Astrocyte (in vitro differentiated cells and primary cell): ENCODE measurements around the gene GIT1.

ENCODE experiments used
- CTCF ChIP-seq: IDR thresholded peaks from 2 replicates; pipeline ENCODE4 v1.5.1; 2011; ENCODE audit warnings: low read depth, mild to moderate bottlenecking, inconsistent platforms, low read length, moderate library complexity; ENCODE audit not compliant: insufficient read depth
- EZH2 ChIP-seq: IDR thresholded peaks from 2 replicates; pipeline ENCODE4 v1.6.1; 2012; ENCODE audit warnings: mild to moderate bottlenecking, low read length, inconsistent platforms; ENCODE audit not compliant: insufficient read depth

GRCh38 chr17:29615048-29615385 lies 25.6 kb upstream of the GIT1 start:
- TF ChIP-seq CTCF (no peak), EZH2 (no peak)
